Astrocyte (in vitro differentiated cells and primary cell): ENCODE measurements around the gene RGS9.

ENCODE experiments used
- CTCF ChIP-seq: IDR thresholded peaks from 2 replicates; pipeline ENCODE4 v1.5.1; 2011; ENCODE audit warnings: low read depth, mild to moderate bottlenecking, inconsistent platforms, low read length, moderate library complexity; ENCODE audit not compliant: insufficient read depth
- EZH2 ChIP-seq: IDR thresholded peaks from 2 replicates; pipeline ENCODE4 v1.6.1; 2012; ENCODE audit warnings: mild to moderate bottlenecking, low read length, inconsistent platforms; ENCODE audit not compliant: insufficient read depth

GRCh38 chr17:65185668-65186382 is 48.7 kb downstream of the RGS9 start:
- TF ChIP-seq CTCF (no peak), EZH2 (no peak)
